ENCODE measurements around the gene PAM.

PAM gene

GRCh38 chr5:102778478-102778877 lies 23.4 kb downstream of the PAM start:
- no peaks in the 10 kb centered on the region for H3K4me1 ChIP-seq (ENCODE audit: control insufficient read depth, insufficient read depth, low read depth, low read length)
- no peak overlapping the region for H4K8ac ChIP-seq (ENCODE audit: low read length)
- H3K4ac ChIP-seq (ENCODE audit: low read depth in 1 of 2, low read length in 2 of 2), result no peak overlapping the region
- H2AK5ac ChIP-seq (ENCODE audit: low read length, severe bottlenecking), result no peak overlapping the region
- H3K18ac ChIP-seq (ENCODE audit: low read depth in 1 of 2, low read length in 2 of 2), result no peak overlapping the region
- H2BK12ac ChIP-seq (ENCODE audit: low read length in 2 of 2), result no peak overlapping the region
- H3K36me3 ChIP-seq (ENCODE audit: control insufficient read depth in 1 of 2, insufficient read depth in 2 of 2, low read depth in 1 of 2, low read length in 2 of 2), result peaks cover 0 to 2% of the 10 kb centered on the region in 2 experiments
- H4K91ac ChIP-seq (ENCODE audit: low read length), result no peak overlapping the region
- H3K9ac ChIP-seq (ENCODE audit: low read length), result peak overlapping the region; percentile 74
- no peak overlapping the region for H2BK15ac ChIP-seq (ENCODE audit: low read depth, poor library complexity, severe bottlenecking)
- no peak overlapping the region for H3K14ac ChIP-seq (ENCODE audit: low read length in 2 of 2)
- H2AFZ ChIP-seq (ENCODE audit: low read depth, low read length), result no peak overlapping the region
- peak overlapping the region in 1 of 2 experiments; percentile 15 for H3K4me3 ChIP-seq (ENCODE audit: insufficient read depth in 1 of 2, low read depth in 1 of 2, low read length in 2 of 2)
- H3K79me1 ChIP-seq (replicated peaks; ENCODE audit: low read length, poor library complexity, severe bottlenecking), result peaks cover 10% of the 10 kb centered on the region
- no peak overlapping the region for H3K4me2 ChIP-seq (ENCODE audit: low read length, poor library complexity, severe bottlenecking)
- no peaks in the 10 kb centered on the region for H3K9me3 ChIP-seq (ENCODE audit: control insufficient read depth, low read length)
- H3K27me3 ChIP-seq (ENCODE audit: control insufficient read depth in 1 of 2, insufficient read depth in 1 of 2, low read length in 2 of 2), result no peaks in the 10 kb centered on the region
- H2BK5ac ChIP-seq (ENCODE audit: low read depth, low read length, poor library complexity, severe bottlenecking), result no peak overlapping the region
- H3K27ac ChIP-seq (ENCODE audit: low read length, poor library complexity, severe bottlenecking), result no peak overlapping the region
- no peak overlapping the region for H3K23ac ChIP-seq (ENCODE audit: low read length in 2 of 2)
- WGBS, result 85% methylated on average over 2 of the region's 3 CpGs
- DNase-seq, result no peak
- no peak overlapping the region for H2BK120ac ChIP-seq (ENCODE audit: low read depth, low read length)

GRCh38 chr5:102781359-102781758 lies 26.3 kb downstream of the PAM start:
- no peak overlapping the region for H2BK5ac ChIP-seq (ENCODE audit: low read depth, low read length, poor library complexity, severe bottlenecking)
- no peak overlapping the region for H2AK5ac ChIP-seq (ENCODE audit: low read length, severe bottlenecking)

GRCh38 chr5:102781786-102782185 lies 26.7 kb downstream of the PAM start:
- H3K9me3 ChIP-seq (ENCODE audit: control insufficient read depth, low read length), result no peaks in the 10 kb centered on the region
- H2BK15ac ChIP-seq (ENCODE audit: low read depth, poor library complexity, severe bottlenecking), result no peak overlapping the region
- WGBS, result 73% methylated on average over 4 of the region's 5 CpGs
- H3K27ac ChIP-seq (ENCODE audit: low read length, poor library complexity, severe bottlenecking), result no peak overlapping the region
- no peak overlapping the region for H4K91ac ChIP-seq (ENCODE audit: low read length)
- H3K14ac ChIP-seq (ENCODE audit: low read length in 2 of 2), result no peak overlapping the region
- H3K4ac ChIP-seq (ENCODE audit: low read depth in 1 of 2, low read length in 2 of 2), result no peak overlapping the region
- no peak overlapping the region for H2BK5ac ChIP-seq (ENCODE audit: low read depth, low read length, poor library complexity, severe bottlenecking)
- no peaks in the 10 kb centered on the region for H3K36me3 ChIP-seq (ENCODE audit: control insufficient read depth in 1 of 2, insufficient read depth in 2 of 2, low read depth in 1 of 2, low read length in 2 of 2)
- H2AK5ac ChIP-seq (ENCODE audit: low read length, severe bottlenecking), result no peak overlapping the region
- no peak overlapping the region for H3K4me2 ChIP-seq (ENCODE audit: low read length, poor library complexity, severe bottlenecking)
- H3K4me1 ChIP-seq (ENCODE audit: control insufficient read depth, insufficient read depth, low read depth, low read length), result no peaks in the 10 kb centered on the region
- no peak overlapping the region for H3K4me3 ChIP-seq (ENCODE audit: insufficient read depth in 1 of 2, low read depth in 1 of 2, low read length in 2 of 2)
- H3K9ac ChIP-seq (ENCODE audit: low read length), result no peak overlapping the region
- no peak overlapping the region for H4K8ac ChIP-seq (ENCODE audit: low read length)
- no peak overlapping the region for H2BK12ac ChIP-seq (ENCODE audit: low read length in 2 of 2)
- DNase-seq, result no peak
- H2BK120ac ChIP-seq (ENCODE audit: low read depth, low read length), result no peak overlapping the region
- H3K18ac ChIP-seq (ENCODE audit: low read depth in 1 of 2, low read length in 2 of 2), result no peak overlapping the region
- peaks cover 14% of the 10 kb centered on the region for H3K79me1 ChIP-seq (replicated peaks; ENCODE audit: low read length, poor library complexity, severe bottlenecking)
- H3K27me3 ChIP-seq (ENCODE audit: control insufficient read depth in 1 of 2, insufficient read depth in 1 of 2, low read length in 2 of 2), result no peaks in the 10 kb centered on the region
- H2AFZ ChIP-seq (ENCODE audit: low read depth, low read length), result no peak overlapping the region
- no peak overlapping the region for H3K23ac ChIP-seq (ENCODE audit: low read length in 2 of 2)

More at GRCh38 chr5:102781359-102781758, 26.3 kb downstream of the PAM start:
- no peak overlapping the region for H4K8ac ChIP-seq (ENCODE audit: low read length)
- no peak for DNase-seq
- no peak overlapping the region for H3K27ac ChIP-seq (ENCODE audit: low read length, poor library complexity, severe bottlenecking)
- no peak overlapping the region for H3K14ac ChIP-seq (ENCODE audit: low read length in 2 of 2)
- no peak overlapping the region for H4K91ac ChIP-seq (ENCODE audit: low read length)
- H3K18ac ChIP-seq (ENCODE audit: low read depth in 1 of 2, low read length in 2 of 2), result no peak overlapping the region
- no peak overlapping the region for H2AFZ ChIP-seq (ENCODE audit: low read depth, low read length)
- H3K9me3 ChIP-seq (ENCODE audit: control insufficient read depth, low read length), result no peaks in the 10 kb centered on the region
- H3K4me3 ChIP-seq (ENCODE audit: insufficient read depth in 1 of 2, low read depth in 1 of 2, low read length in 2 of 2), result no peak overlapping the region
- no peak overlapping the region for H2BK12ac ChIP-seq (ENCODE audit: low read length in 2 of 2)
- no peaks in the 10 kb centered on the region for H3K4me1 ChIP-seq (ENCODE audit: control insufficient read depth, insufficient read depth, low read depth, low read length)
- H3K36me3 ChIP-seq (ENCODE audit: control insufficient read depth in 1 of 2, insufficient read depth in 2 of 2, low read depth in 1 of 2, low read length in 2 of 2), result no peaks in the 10 kb centered on the region
- H3K23ac ChIP-seq (ENCODE audit: low read length in 2 of 2), result no peak overlapping the region
- H2BK120ac ChIP-seq (ENCODE audit: low read depth, low read length), result no peak overlapping the region
- H3K4ac ChIP-seq (ENCODE audit: low read depth in 1 of 2, low read length in 2 of 2), result no peak overlapping the region
- H3K27me3 ChIP-seq (ENCODE audit: control insufficient read depth in 1 of 2, insufficient read depth in 1 of 2, low read length in 2 of 2), result no peaks in the 10 kb centered on the region
- H3K79me1 ChIP-seq (replicated peaks; ENCODE audit: low read length, poor library complexity, severe bottlenecking), result peaks cover 14% of the 10 kb centered on the region
- H2BK15ac ChIP-seq (ENCODE audit: low read depth, poor library complexity, severe bottlenecking), result no peak overlapping the region
- H3K4me2 ChIP-seq (ENCODE audit: low read length, poor library complexity, severe bottlenecking), result no peak overlapping the region
- peak overlapping the region; percentile 66 for H3K9ac ChIP-seq (ENCODE audit: low read length)

GRCh38 chr5:102782217-102782872 lies 27.2 kb downstream of the PAM start:
- Histone ChIP-seq H3K9me3 (ENCODE audit: control insufficient read depth, low read length) (no peaks in the 10 kb centered on the region), H3K4me1 (ENCODE audit: control insufficient read depth, insufficient read depth, low read depth, low read length) (no peaks in the 10 kb centered on the region), H3K27me3 (ENCODE audit: control insufficient read depth in 1 of 2, insufficient read depth in 1 of 2, low read length in 2 of 2) (no peaks in the 10 kb centered on the region), H3K18ac (ENCODE audit: low read depth in 1 of 2, low read length in 2 of 2) (no peak overlapping the region), H2BK5ac (ENCODE audit: low read depth, low read length, poor library complexity, severe bottlenecking) (no peak overlapping the region), H2AK5ac (ENCODE audit: low read length, severe bottlenecking) (no peak overlapping the region), H2AFZ (ENCODE audit: low read depth, low read length) (no peak overlapping the region), H4K8ac (ENCODE audit: low read length) (no peak overlapping the region), H3K4me3 (ENCODE audit: insufficient read depth in 1 of 2, low read depth in 1 of 2, low read length in 2 of 2) (no peak overlapping the region), H3K4ac (ENCODE audit: low read depth in 1 of 2, low read length in 2 of 2) (no peak overlapping the region), H2BK15ac (ENCODE audit: low read depth, poor library complexity, severe bottlenecking) (no peak overlapping the region), H3K36me3 (ENCODE audit: control insufficient read depth in 1 of 2, insufficient read depth in 2 of 2, low read depth in 1 of 2, low read length in 2 of 2) (no peaks in the 10 kb centered on the region), H3K79me1 (replicated peaks; ENCODE audit: low read length, poor library complexity, severe bottlenecking) (peaks cover 17% of the 10 kb centered on the region), H3K4me2 (ENCODE audit: low read length, poor library complexity, severe bottlenecking) (no peak overlapping the region), H3K23ac (ENCODE audit: low read length in 2 of 2) (no peak overlapping the region), H2BK120ac (ENCODE audit: low read depth, low read length) (no peak overlapping the region), H3K27ac (ENCODE audit: low read length, poor library complexity, severe bottlenecking) (no peak overlapping the region), H3K14ac (ENCODE audit: low read length in 2 of 2) (no peak overlapping the region), H4K91ac (ENCODE audit: low read length) (no peak overlapping the region), H2BK12ac (ENCODE audit: low read length in 2 of 2) (no peak overlapping the region), H3K9ac (ENCODE audit: low read length) (no peak overlapping the region)
- DNase-seq, result no peak
- WGBS, result no CpG with 5 or more reads among the region's 3 CpGs
